Suprapubic skin (tissue), 4 donors: ENCODE data around the gene MAG. TPM values are rescaled to one million over a fixed set of nuclear protein-coding genes. Genes with fewer than 3 reads are reported as not detected.

ENCODE experiments used
- DNase-seq, 2 donors: peaks; one replicate each; pipeline ENCODE4 v3.0.0-alpha.2; 2019; ENCODE audit warnings: low spot score in 2 of 2
- H3K27ac ChIP-seq: fragments of 200-600 bp; sonication (generic); one replicate; pipeline ENCODE4 v1.5.1; 2019
- H3K27me3 ChIP-seq: fragments of 200-600 bp; sonication (generic); one replicate; pipeline ENCODE4 v1.5.1; 2019
- H3K36me3 ChIP-seq: fragments of 200-600 bp; sonication (generic); one replicate; pipeline ENCODE4 v1.5.1; 2019
- H3K4me1 ChIP-seq: fragments of 200-600 bp; sonication (generic); one replicate; pipeline ENCODE4 v1.5.1; 2019
- H3K4me3 ChIP-seq: fragments of 200-600 bp; sonication (generic); one replicate; pipeline ENCODE4 v1.5.1; 2019; ENCODE audit warnings: mild to moderate bottlenecking
- H3K9me3 ChIP-seq: fragments of 200-600 bp; sonication (generic); one replicate; pipeline ENCODE4 v1.5.1; 2019
- CTCF ChIP-seq, 2 donors: fragments of 200-600 bp in 1 of 2; fragments of 450-650 bp in 1 of 2; sonication (generic) in 1 of 2; IDR thresholded peaks; one replicate each; pipeline ENCODE4 v1.5.1; 2016 to 2019; ENCODE audit warnings: antibody characterized with exemption in 2 of 2, mild to moderate bottlenecking in 1 of 2, moderate library complexity in 1 of 2
- EP300 ChIP-seq: sonication (generic); formaldehyde crosslinking; IDR thresholded peaks from one replicate; pipeline ENCODE4 v1.6.1; 2017; ENCODE audit warnings: antibody characterized with exemption
- POLR2A ChIP-seq, 2 donors: fragments of 450-650 bp; IDR thresholded peaks; one replicate each; pipeline ENCODE4 v1.6.1; 2017; ENCODE audit warnings: antibody characterized with exemption in 2 of 2, mild to moderate bottlenecking in 2 of 2, moderate library complexity in 2 of 2
- POLR2AphosphoS5 ChIP-seq, 3 donors: sonication (generic); formaldehyde crosslinking; IDR thresholded peaks; one replicate each; pipeline ENCODE4 v1.6.1; 2017; ENCODE audit warnings: antibody characterized with exemption in 3 of 3
- WGBS: methylation state at CpG from one replicate; pipeline ENCODE4 v1.1.5; 2018; 5-methylcytosine and 5-hydroxymethylcytosine counted together
- total RNA-seq, 4 donors: library from RNA; depleted of rRNA; stranded (reverse); fragments of >200 nt; gene quantifications; one replicate each; pipeline ENCODE4 v1.1.0, GENCODE V29; 2016

Gene MAG
- total RNA-seq, 4 donors from 2014 or later, result not detected

- H3K27ac ChIP-seq, result no peak overlapping the region
Observed at GRCh38 chr19:35254341-35255297, 37.3 kb upstream of the MAG start.

GRCh38 chr19:35256566-35256965 is 35.4 kb upstream of the MAG start:
- 71% methylated on average over 2 of the region's 2 CpGs for WGBS
- no peak for DNase-seq

More at GRCh38 chr19:35254341-35255297, 37.3 kb upstream of the MAG start:
- no peaks in the 10 kb centered on the region for H3K9me3 ChIP-seq
- peaks cover 7% of the 10 kb centered on the region for H3K27me3 ChIP-seq
- WGBS, result 92% methylated on average over 17 of the region's 17 CpGs
- peaks cover 8% of the 10 kb centered on the region for H3K4me1 ChIP-seq
- H3K36me3 ChIP-seq, result peaks cover 20% of the 10 kb centered on the region
- no peak for TF ChIP-seq EP300
- peak in 1 of 2 donors; percentile 67 for DNase-seq
- no peak overlapping the region for H3K4me3 ChIP-seq

GRCh38 chr19:35257113-35257461 is 34.9 kb upstream of the MAG start:
- Histone ChIP-seq H3K27me3 (peaks cover 7% of the 10 kb centered on the region), H3K36me3 (peaks cover 15% of the 10 kb centered on the region), H3K9me3 (no peaks in the 10 kb centered on the region), H3K27ac (no peak overlapping the region), H3K4me1 (peaks cover 9% of the 10 kb centered on the region), H3K4me3 (no peak overlapping the region)
- TF ChIP-seq EP300 (no peak), POLR2AphosphoS5 (IDR thresholded peaks at IDR 0.05) (no peak), POLR2A (IDR thresholded peaks at IDR 0.05) (no peak), CTCF (IDR thresholded peaks at IDR 0.05) (no peak)
- DNase-seq, result peak in 1 of 2 donors; percentile 74
- 89% methylated on average over 9 of the region's 9 CpGs for WGBS

More at GRCh38 chr19:35256566-35256965, 35.4 kb upstream of the MAG start:
- Histone ChIP-seq H3K4me1 (peaks cover 5% of the 10 kb centered on the region), H3K36me3 (peaks cover 15% of the 10 kb centered on the region), H3K9me3 (no peaks in the 10 kb centered on the region), H3K27me3 (peaks cover 7% of the 10 kb centered on the region), H3K4me3 (no peak overlapping the region), H3K27ac (no peak overlapping the region)
- TF ChIP-seq POLR2AphosphoS5 (IDR thresholded peaks at IDR 0.05), result no peak

- Histone ChIP-seq H3K36me3 (peaks cover 6% of the 10 kb centered on the region), H3K9me3 (no peaks in the 10 kb centered on the region), H3K4me3 (no peak overlapping the region), H3K4me1 (peaks cover 33% of the 10 kb centered on the region), H3K27me3 (peaks cover 7% of the 10 kb centered on the region), H3K27ac (no peak overlapping the region)
- peak in 1 of 2 donors; percentile 41 for DNase-seq
- 72% methylated on average over 10 of the region's 10 CpGs for WGBS
- no peak for TF ChIP-seq EP300
- no peak for TF ChIP-seq POLR2AphosphoS5 (IDR thresholded peaks at IDR 0.05)
- TF ChIP-seq CTCF (IDR thresholded peaks at IDR 0.05), result no peak
Observed at GRCh38 chr19:35260694-35261304, 31.2 kb upstream of the MAG start.

GRCh38 chr19:35261356-35262100 is 30.4 kb upstream of the MAG start:
- peaks cover 7% of the 10 kb centered on the region for H3K27me3 ChIP-seq
- TF ChIP-seq POLR2AphosphoS5 (IDR thresholded peaks at IDR 0.05) (no peak), POLR2A (IDR thresholded peaks at IDR 0.05) (no peak), CTCF (IDR thresholded peaks at IDR 0.05) (no peak), EP300 (no peak)
- H3K4me1 ChIP-seq, result peaks cover 40% of the 10 kb centered on the region
- no peak overlapping the region for H3K27ac ChIP-seq
- H3K9me3 ChIP-seq, result no peaks in the 10 kb centered on the region
- H3K4me3 ChIP-seq, result no peak overlapping the region
- 71% methylated on average over 6 of the region's 12 CpGs for WGBS
- DNase-seq, result peak in 1 of 2 donors; percentile 77
- peaks cover 6% of the 10 kb centered on the region for H3K36me3 ChIP-seq
